Measurements from ENCODE around the gene CCDC17.
A peak's percentile ranks its signal among the peaks of the same experiment; 100 is the strongest.

CCDC17 gene

DNA sequence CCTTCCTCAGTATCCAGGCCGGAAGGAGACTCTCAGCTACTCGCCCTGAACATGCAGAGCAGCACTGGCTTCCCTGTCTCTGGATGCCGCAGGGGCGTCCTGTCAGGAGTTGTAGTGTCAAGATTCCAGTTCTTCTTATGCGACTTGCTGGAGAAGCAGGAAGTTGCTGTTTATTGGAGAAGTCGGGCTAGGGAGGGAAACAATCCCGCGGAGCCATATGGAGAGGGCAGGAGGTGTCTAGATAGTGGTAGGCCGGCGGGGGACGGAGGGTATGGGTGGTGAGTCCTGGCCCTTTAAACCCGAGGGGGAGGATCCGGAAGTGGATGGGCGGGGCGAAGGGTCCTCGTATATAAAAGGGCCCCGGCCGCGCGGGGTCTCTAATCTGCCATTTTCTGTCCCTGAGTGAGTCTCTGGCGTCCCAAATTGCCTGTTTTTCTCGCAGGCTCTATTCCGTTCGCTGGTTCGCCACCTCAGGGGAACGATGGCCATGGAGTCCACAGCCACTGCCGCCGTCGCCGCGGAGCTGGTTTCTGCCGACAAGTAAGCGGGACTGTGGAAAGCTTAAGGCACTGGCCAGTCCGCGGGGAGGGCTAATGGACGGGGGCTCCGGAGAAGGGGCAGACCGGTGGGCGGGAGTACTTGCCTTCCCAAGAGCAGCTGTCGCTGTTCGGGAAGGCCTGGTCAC lies 40.0 kb downstream of the CCDC17 start, which contains the start of gene NASP:
Gene NASP (plus strand): TSS at position 376 of the 685 bp plus-strand sequence. CDS start 106 bp downstream, at position 482.
- DNase-seq (ENCODE audit: low read depth) = peak; percentile 72

- peak; percentile 96 for DNase-seq (ENCODE audit: low read depth)
Observed at GRCh38 chr1:45583264-45583665, 40.6 kb downstream of the CCDC17 start.

DNA sequence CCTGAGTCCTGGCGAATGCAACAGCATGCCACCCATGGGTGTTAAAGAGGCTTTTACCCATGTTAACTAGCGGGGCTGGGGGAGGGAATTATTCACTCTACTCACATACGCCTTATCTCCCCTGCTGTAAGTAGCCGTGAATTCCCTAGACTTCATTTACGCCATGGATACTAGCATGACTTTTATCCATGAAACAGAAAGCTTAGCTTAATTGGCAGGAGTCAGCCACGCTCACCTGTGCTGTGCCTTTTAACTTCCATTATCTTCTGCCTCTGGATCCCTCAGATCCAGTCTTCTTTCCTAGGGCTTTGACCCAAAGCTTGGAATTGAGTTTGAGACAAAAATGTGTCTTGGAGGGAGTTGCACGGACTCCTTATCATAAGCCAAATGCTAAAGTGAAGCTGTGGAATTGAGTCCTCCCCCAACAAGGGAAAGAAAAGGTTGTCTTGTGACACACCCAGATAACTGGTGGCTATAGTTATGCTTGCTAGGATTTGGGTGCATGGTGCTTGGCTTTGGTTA lies 49.7 kb downstream of the CCDC17 start:
- DNase-seq (ENCODE audit: low read depth) = no peak

DNA sequence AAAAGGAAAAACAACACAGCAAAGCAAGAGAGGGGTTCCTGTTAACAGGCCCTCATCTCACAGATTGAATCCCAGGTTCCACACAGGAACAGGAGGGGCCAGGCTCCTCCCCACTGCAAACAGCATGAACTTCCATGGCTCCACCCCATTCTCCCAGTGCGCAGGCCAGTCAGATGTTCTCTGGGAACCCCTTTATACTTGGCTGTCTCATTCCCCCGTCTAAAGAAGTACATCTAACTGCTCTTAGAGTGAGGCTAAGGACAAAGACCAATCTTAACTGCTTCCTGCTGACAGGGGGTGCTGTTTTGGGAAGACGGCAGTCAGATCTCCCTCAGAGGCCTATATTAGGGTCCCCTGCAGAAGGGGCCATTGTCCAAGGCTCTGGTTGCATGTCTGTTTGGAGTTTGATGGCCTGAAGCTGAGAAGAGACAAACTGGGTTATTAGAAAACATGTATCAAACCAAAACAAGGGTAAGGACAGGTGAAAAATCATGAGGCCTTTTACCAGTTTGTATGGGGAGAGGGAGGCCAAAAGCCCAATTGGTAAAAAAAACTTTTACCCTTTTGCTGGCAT lies 50.5 kb downstream of the CCDC17 start:
- no peak for DNase-seq (ENCODE audit: low read depth)

DNA sequence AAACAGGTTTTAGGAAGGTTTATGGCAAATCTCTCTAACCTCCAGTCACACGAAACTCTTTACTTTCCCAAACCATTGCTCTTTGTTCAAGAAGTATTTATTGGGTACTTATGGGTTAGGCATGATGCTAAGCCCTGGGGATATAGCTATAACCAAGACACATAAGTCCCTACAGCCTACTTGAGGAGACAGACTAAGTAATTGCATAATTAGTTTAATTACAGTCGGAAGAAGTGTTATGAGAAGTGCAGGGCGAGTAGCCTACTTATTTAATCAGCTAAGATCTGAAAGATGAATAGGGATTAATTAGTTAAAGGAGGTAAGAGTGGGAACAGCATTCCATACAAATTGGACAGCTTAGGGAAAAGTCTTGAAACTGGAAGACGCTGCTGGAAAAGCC lies 53.2 kb downstream of the CCDC17 start:
- DNase-seq (ENCODE audit: low read depth) = no peak
